ENCODE results near the gene METTL22.

DNA sequence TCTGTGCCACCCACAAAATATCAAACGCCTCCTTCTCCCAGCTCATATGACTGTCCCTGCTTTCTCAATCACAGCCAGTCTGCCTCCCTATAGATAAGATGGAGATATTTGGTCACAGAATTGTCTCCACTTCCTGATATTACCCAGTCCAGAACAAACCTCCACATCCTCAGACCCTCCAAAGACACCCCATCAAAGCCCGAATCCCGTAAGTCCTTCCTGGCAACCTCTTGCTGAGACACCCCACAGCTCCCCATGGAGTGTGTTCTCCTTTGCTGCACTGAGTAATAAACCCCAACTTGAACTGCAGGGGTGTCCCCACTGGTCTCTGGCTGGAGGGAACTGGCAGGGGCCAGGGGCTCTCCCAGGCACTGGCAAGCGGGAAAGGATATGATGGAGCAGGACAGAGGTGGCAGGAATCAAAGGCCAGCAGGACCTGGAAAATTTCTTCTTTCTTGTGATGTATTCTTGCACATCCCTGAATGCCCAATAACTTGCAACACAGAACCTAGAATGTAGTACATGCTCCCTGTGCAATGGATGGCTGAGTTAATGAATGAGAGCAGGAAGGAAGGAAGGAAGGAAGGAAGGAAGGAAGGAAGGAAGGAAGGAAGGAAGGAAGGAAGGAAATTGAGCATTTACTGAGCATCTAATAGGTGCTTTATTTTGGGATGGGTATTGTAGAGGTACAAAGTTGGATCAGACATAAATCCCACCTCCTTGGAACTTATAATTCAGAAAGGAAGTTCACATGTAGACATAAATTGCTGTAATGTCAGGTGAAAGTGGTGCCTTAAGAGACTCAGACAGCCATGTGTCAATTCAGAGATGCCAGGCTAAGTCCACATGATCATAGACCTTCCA is 45.1 kb upstream of the METTL22 start:
- TF ChIP-seq EZH2phosphoT487 (IDR thresholded peaks at IDR 0.05), result no peak
- TF ChIP-seq, protein P1, sequence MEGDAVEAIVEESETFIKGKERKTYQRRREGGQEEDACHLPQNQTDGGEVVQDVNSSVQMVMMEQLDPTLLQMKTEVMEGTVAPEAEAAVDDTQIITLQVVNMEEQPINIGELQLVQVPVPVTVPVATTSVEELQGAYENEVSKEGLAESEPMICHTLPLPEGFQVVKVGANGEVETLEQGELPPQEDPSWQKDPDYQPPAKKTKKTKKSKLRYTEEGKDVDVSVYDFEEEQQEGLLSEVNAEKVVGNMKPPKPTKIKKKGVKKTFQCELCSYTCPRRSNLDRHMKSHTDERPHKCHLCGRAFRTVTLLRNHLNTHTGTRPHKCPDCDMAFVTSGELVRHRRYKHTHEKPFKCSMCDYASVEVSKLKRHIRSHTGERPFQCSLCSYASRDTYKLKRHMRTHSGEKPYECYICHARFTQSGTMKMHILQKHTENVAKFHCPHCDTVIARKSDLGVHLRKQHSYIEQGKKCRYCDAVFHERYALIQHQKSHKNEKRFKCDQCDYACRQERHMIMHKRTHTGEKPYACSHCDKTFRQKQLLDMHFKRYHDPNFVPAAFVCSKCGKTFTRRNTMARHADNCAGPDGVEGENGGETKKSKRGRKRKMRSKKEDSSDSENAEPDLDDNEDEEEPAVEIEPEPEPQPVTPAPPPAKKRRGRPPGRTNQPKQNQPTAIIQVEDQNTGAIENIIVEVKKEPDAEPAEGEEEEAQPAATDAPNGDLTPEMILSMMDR (IDR thresholded peaks at IDR 0.05), result no peak
- TF ChIP-seq EZH2 (IDR thresholded peaks at IDR 0.05), result no peak
